Stimulated activated CD8-positive, alpha-beta memory T cell treated with anti-CD3 and anti-CD28 coated beads, Interleukin-4, amount 100 ng/mL, for 1 hour (primary cell): ENCODE data around the gene BAIAP2L1.

Experiments
- DNase-seq, 2 donors: peaks; one replicate each; pipeline ENCODE4 v3.0.0-alpha.2; 2020; ENCODE audit warnings: low read depth in 2 of 2, low spot score in 1 of 2

Gene BAIAP2L1

DNA sequence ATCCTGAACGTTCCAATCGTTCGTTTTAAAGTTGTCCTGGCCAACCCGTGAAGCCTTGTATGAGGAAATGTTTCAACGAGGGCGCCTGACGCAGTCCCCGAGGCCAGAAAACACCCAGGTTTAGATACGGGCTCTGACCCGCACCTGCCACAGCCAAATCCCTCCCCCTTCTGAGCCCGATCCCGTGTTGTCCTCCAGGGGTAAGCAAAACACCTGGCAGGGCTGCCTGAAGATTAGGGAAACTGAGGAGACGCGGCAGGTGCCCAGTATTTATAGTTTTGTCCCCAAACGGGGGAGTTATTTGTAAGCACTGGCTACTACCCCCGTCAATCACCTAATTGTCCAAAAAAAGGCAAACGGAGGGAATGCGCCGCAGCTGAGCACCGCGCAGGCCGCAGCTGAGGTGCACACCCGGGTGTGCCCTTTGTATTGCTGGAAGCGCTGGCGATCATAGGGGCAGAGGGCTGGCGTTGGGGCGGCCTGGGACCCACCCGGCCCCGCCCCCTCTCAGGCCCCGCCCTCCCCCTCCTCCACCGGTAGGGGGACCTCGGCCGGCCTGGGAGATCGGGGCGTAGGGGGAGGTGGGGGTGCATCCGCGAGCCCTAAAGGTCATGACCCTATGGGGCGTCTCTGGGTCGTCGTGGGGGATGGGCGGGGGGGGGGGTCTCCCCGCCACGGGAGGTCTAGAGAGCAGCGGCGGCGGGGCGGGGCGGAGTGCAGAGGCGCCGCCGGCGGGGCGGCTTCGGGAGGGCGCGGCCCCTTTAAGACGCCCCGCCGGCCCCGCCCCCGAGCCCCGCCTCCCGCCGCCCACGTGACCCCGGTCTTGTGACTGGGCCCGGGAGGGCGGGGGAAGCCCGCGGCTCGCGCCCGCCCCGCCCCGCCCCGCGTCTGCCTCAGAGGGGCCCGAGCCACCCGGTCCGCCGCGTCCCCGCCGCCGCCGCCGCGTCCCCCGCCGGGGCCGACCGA is 119.8 kb downstream of the BAIAP2L1 start, which contains the start of gene BRI3:
Gene BRI3 (plus strand): TSS at position 896 of the 966 bp plus-strand sequence. CDS start 110 bp downstream, outside the sequence.
- peak; percentile 90 for DNase-seq

DNA sequence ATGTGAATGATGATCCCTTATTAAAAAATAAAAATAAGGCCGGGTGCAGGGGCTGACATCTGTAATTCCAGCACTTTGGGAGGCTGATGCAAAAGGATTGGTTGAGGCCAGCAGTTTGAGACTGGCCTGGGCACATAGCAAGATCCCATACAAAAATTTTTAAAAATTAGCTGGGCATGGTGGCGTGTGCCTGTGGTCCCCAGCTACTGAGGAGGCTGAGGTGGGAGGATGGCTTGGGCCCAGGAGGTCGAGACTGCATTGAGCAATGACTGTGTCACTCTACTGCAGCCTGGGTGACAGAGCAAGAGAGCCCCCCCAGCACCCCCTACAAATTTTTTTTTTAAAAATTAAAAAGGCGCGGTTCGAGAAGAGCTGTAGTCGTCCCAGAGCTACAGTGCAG is 120.6 kb downstream of the BAIAP2L1 start:
- DNase-seq = no peak

DNA sequence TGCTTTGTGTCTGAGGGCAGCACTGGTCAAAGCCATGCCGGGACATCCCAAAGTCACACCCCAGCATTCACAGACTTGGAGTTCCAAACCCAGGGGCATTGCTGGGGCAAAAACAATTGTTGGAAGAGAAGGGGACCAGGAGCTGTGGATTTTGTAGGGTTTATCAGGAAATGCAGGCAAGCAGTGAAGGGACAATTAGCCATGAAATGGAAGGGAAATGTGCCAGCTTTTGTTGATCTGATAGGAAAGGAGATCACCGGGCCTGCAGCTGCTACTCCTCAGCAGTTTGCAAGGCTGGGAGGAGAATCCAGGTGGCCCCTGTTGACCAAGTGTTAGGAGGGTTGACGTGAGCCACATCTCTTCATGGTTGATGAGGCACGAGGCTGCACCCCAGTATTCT is 122.0 kb downstream of the BAIAP2L1 start:
- no peak for DNase-seq

DNA sequence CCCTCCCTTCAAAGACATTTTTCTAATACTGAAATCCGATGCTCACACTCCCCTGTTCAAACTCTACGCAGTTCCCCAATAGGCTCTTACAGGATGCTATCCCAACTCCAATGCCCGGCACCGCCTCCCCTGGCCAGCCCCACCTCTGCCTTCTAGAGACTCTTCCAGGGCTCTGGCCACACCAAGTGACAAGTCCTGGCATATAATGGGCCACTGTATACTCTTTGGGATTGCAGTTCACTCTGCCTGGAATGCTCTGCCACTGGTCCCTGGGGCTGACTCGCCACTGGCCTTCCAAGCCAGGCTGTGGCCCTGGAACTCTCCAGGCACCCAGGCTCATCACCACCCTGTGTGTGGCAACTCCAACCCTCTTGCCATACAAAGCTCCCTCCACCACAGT is 122.5 kb downstream of the BAIAP2L1 start:
- no peak for DNase-seq

DNA sequence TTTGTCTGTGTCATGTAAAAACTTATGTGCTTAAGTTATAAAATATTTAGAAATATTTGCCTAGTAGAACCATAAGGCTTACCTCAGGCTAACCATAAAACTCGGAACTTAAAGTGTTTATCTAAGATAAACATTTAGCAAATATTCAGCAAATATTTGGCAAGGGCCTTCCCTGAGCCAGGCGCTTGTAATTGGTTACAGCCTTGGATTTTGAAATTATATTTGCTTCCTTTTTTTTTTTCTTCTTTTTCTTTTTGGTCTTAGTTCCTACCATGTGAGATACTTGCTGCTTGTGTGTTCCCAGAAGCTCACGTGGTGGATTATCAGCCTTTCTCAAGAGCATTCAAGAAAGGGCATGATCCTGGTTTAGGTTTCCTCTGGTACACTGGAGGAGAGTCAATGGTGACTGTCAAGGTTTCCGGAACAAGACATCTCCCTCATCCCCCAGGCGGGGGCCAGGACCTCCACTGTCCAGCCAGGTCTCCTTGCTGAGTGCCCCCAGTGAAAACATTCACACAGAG is 124.6 kb downstream of the BAIAP2L1 start:
- no peak for DNase-seq

DNA sequence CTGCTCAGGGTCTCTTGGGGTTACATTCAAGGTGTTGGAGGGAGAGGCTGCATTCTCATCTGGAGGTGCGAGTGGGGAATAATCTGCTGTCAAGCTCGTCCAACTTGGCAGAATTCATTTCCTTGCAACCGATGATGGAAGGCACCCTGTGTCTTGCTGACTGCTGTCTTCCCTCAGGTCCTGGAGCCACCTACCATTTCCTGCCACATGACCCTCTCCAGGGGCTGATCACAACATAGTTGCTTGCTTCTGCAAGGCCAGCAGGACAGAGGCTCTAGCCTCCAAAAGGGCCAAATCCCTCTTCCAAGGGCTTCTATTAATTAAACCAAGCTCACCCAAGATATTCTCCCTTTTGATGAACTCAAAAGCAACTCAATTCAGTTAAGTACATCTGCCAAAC is 133.6 kb downstream of the BAIAP2L1 start:
- no peak for DNase-seq

DNA sequence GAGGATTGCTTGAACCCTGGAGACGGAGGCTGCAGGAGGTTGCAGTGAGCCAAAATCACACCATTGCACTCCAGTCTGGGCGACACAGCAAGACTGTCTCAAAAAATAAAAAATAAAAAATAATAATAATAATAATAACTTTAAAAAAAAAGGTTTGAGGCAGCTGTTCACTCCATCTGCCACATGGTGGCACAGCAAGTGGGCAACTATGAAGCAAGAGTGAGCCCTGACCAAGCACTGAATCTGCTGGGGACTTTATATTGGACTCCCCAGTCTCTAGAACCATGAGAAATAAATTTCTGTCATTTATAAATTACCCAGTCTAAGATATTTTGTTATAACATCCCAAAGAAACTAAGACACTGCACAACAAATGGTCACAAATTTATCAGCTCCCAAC is 134.1 kb downstream of the BAIAP2L1 start:
- no peak for DNase-seq

DNA sequence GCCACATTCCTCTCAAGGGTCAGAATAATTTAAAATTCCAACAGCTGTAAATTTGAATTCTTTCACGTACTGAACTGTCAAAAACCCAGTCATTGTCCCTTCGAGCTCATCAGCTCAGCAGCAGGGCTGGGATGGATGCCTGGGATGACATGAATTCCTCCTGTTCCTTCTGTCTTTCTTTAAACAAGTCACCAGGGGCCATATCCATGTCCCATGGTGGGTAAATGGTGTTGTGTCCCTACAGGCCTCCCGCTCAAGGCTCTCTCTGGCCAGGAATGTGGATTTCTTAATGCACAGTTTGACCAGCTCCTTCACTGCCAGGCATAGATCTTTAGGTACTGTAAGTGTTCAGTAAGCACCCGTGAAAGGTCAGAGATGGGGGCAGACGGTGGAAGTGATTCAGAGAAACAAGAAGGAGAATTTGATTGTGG is 135.0 kb downstream of the BAIAP2L1 start:
- DNase-seq = no peak

DNA sequence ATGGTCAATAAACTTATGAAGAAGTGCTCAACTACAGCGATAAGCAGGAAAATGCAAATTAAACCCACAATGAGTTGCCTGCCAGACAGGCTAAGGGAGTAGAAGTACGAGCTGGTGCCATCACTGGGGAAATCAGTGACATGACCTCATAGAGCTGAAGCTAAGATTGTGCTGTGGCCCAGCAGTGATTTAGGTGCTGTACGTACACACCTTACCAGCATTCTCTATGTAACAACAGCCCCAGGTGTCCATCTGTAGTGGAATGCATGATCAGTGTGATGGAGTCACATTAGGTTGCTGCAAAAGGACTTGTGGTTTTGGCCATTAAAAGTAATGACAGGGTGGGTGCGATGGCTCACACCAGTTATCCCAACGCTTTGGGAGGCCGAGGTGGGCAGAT is 143.2 kb downstream of the BAIAP2L1 start:
- no peak for DNase-seq

DNA sequence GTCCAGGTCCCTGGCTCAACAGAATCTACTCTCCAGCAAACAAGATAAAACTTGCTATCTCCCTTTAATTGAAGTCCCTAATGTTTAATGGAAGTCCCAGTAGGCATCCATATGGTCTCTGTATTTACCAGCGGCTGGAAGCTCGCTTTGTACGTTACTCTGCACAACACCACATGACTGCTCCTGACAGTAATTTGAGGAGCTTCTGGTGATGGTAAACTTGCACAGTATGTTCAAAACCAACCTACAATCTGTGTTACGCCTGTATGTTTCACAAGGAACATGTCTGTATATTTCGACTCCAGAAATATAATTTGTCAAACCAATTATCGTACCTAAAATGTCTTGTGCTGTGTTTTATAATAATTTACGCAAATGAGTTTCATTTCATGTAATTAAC is 144.5 kb downstream of the BAIAP2L1 start:
- no peak for DNase-seq

DNA sequence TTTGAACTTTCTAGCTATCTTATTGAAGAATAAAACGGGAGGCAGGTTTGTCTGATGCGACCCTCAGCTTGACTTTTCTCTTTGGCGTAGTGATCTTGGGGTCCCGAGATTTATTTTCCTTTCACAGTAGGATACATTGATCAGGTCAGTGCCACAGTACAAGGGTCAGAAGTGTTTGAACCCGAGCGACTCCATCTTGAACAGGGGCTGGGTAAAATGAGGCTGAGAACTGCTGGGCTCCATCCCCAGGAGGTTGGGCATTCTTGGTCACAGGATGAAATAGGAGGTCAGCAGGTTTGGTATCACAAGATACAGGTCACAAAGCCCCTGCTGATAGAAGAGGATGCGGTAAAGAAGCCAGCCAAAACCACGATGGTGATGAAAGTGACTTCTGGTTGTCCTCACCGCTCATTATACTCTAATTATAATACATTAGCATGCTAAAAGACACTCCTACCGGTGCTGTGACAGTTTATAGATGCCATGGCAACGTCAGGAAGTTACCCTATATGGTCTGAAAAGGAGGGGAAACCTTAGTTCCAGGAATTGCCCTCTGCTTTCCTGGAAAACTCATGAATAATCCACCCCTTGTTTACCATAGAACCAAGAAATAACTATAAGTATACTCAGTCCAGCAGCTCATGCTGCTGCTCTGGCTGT is 145.8 kb downstream of the BAIAP2L1 start:
- no peak for DNase-seq

DNA sequence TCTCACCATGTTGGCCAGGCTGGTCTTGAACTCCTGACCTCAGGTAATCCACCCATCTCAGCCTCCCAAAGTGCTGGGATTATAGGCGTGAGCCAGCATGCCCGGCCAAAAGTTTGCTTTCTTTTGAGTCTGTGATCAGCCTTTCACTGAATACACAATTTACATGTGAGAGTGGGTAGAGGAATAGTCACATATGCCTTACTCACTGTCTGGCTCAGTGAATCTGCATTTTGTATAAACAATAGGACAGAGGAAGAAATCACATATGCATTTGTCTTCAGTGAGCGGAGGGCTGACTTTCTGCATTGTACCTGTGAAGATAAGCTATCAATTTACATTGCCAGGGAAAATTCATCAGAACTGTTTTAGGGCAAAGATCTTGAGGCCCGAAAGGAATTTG is 146.4 kb downstream of the BAIAP2L1 start:
- no peak for DNase-seq

DNA sequence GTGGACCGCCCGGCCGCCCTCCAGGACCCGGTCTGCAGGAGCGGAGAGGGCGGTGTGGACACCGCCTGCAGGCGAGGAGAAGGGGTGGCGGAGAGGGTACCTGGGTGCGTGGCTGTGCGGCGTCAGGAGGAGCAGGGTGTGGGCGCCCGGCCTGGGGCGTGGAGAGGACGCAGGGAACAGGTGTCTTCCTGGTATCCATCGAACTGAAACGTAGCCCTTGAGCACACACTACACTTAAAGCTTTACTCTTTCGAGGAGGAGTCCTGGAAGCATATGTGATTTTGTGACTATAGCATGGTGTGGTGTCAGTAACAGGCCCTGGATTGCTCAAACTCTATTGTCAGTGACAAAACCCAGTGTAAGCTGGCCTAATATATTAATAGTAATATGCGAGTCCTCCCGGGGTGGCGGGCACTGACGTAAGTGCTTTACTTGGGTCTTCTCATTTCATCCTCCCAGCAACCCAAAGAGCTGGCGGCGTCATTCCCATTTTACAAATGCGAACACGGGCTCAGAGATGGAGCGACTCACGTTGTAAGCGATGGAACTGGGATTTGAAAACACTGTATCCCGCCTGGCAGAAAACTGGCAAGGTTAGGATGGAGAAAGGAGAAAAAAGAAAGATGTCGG is 148.3 kb downstream of the BAIAP2L1 start:
- no peak for DNase-seq

DNA sequence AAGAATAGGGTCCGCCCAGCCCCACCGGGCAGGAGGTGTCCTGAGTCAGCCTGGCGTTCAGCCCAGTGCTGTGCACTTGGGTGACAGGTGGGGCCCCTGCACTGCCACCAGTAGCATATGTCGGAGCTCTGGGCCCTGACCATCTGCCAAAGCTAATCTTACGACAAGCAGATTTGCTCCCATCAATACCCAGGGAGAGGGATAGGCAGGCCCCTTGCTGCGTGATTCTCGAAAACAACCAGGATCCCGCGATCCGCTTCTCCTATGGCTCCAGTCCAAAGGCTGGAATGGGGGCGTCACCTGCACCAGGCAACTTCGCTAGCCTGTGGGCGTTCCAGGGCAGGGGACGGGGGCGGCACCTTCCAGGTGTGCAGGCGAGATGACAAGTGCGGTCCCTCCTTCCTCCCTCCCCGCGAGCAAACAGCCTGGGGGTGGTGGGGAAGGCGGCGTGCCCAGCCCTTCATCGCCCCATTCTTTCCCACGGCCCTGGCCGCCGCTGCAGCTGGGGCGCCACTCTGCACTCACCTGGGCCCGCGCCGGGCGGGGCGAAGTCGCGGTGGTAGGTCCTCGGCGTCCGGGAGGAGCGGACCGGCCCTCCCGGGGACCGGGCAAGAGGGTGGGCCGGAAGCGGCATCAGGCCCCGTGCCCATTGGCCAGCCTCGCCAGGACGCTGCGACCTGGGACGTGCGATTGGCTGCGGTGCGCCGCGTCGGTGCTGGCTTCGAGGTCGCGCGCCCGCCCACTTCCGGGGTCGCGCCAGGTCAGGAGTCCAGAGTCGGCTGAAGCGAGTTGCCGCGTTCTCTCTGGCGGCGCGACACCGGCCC is 149.1 kb downstream of the BAIAP2L1 start, which contains the start of gene TECPR1:
Gene TECPR1 (minus strand): TSS at position 632 of the 824 bp plus-strand sequence. CDS start 6,086 bp downstream, outside the sequence.
- peak; percentile 59 to 70 for DNase-seq

DNA sequence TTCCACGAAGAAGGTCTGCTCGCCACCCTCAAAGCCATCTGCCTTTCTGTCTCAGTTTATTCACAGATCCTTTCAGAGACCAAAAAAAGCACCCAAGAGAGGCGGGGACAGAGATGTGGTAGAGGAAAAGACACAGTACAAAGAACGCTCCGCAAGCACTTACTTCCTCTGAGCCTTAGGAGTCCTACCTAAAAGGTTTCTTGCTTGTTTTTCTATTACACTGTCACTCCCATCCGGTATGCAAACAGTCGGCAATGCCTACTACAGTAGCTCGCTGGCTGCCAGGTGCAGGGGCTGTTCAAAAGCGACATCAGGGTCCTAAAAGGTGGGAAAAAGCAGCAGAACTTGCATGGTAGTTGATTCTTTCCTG is 149.7 kb downstream of the BAIAP2L1 start:
- DNase-seq = peak in 1 of 2 donors; percentile 9

DNA sequence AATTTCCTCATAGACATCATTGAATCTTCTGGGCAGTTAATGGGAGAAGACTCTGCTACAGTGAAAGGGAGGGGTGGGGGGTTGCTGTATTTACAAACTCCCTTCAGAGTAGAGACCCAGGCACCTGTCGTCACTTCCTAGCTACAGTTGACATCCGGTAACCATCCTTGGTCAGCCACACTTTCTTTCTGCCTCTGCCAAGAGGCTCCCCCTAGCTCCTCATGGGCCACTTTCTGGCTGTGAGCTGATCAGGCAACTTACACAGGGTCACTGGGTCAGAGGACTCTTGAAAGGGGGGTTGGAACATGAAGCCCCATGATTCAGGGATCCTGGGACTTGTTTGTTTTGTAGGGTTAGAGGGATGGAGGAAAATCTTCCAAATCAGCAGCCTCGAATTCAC is 150.1 kb downstream of the BAIAP2L1 start:
- peak in 1 of 2 donors; percentile 11 for DNase-seq

DNA sequence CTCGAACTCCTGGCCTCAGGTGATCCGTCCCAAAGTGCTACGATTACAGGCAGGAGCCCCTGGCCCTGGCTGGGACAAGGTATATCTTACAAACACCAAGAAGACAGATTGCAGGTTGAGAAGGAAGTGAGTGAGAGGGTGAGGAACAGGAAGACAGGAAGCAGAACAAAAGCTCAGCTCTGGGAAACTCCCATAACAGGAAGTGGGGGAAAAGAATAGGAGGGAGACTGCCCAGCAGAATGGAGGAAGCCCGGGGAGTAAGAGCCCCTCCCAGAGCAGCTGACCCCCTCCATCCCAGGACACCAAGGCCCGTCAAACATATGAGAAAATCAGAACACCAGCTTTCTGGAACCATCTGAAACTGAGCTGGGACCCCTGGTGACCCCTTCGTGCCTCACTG is 151.8 kb downstream of the BAIAP2L1 start:
- no peak for DNase-seq

DNA sequence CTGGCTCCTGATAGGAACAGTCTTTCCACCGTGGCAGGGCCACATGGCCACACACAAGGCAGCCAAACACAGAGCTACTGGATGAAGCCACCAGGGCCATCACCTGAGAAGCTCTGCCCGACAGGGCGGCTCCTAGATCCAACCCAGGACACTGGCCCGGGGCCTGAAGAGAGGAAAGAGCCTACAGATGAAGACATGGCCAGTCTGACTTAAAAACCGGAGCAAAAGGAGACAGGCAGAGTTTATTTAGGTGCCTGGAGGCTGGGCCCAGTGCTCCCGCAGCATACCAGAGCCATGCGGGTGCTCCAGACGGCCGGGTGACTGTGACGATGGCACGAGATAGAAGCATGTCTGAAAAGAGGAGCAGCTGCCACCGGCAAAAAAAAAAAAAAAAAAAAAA is 152.7 kb downstream of the BAIAP2L1 start:
- DNase-seq = no peak

DNA sequence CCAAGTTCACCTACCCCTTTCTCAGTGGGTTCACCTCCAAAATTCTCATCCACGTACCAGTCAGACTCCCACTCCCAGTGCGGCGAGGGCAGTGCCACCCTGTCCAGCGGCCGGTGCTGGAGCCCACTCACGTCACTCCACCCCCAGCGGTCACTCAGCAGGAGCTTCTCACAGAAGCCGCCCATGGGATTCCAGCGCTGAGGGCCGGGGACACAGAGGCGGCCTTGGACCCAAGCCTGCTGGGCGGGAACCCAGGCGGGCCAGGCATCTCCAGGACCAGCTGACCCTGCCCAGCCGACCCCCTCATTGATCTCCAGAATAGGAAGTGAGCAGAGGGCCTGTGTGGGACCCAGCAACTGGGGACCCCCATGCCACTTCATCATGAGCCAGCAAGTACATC is 156.0 kb downstream of the BAIAP2L1 start:
- DNase-seq = no peak

DNA sequence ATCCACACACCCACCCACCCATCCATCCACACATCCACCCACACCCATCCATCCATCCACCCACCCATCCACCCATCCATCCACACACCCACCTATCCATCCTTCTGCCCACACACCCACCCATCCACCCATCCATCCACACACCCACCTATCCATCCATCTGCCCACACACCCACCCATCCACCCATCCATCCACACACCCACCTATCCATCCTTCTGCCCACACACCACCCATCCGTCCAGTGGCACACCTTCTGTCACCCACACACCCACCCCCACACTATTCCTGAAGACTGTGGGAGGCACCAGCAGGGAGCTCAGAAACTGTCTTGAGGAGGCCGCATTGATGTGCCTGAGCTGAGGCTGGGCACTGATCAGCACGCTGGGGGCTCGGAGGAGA is 158.0 kb downstream of the BAIAP2L1 start:
- no peak for DNase-seq

DNA sequence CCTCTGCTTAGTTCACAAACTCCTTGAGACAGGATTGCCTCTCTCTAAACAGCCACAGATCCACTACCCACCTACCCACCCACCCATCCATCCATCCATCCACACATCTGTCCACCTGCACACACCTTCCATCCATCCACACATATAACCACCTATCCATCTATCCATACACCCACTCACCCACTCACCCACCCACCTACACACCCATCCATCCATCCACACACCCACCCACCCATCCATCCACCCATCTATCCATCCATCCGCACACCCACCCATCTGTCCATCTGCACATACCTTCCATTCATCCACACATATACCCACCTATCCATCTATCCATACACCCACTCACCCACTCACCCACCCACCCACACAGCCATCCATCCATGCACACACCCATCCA is 158.5 kb downstream of the BAIAP2L1 start:
- no peak for DNase-seq
